ENCODE results near the gene KIAA0513.

GRCh38 chr16:85049706-85050305 lies 22.2 kb downstream of the KIAA0513 start:
- TF ChIP-seq, protein P1, sequence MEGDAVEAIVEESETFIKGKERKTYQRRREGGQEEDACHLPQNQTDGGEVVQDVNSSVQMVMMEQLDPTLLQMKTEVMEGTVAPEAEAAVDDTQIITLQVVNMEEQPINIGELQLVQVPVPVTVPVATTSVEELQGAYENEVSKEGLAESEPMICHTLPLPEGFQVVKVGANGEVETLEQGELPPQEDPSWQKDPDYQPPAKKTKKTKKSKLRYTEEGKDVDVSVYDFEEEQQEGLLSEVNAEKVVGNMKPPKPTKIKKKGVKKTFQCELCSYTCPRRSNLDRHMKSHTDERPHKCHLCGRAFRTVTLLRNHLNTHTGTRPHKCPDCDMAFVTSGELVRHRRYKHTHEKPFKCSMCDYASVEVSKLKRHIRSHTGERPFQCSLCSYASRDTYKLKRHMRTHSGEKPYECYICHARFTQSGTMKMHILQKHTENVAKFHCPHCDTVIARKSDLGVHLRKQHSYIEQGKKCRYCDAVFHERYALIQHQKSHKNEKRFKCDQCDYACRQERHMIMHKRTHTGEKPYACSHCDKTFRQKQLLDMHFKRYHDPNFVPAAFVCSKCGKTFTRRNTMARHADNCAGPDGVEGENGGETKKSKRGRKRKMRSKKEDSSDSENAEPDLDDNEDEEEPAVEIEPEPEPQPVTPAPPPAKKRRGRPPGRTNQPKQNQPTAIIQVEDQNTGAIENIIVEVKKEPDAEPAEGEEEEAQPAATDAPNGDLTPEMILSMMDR (IDR thresholded peaks at IDR 0.05 in 8 of 11, conservative IDR thresholded peaks at IDR 0.05 in 3 of 11): no peak
- no peak for TF ChIP-seq POLR2A (IDR thresholded peaks at IDR 0.05)

Data from spleen (tissue), 7 donors.